T-helper 2 cell treated with Interferon-gamma antibody and Interleukin-4, amounts not matched to agents 5 μg/mL and 100 μg/mL, for 36 hours (primary cell): ENCODE data around the gene WDR6.
"Not testable (repeated sequence)": the region's sequence is repeated elsewhere in the genome, so short reads cannot be mapped to it uniquely, and the experiment has no call there.

ENCODE experiments used
- DNase-seq: peaks from one replicate; pipeline ENCODE4 v3.0.0; 2021; ENCODE audit warnings: low spot score
- H3K27ac Mint-ChIP-seq: one replicate; pipeline ENCODE4 v1.8.0; 2021; ENCODE audit warnings: mild to moderate bottlenecking, mixed read lengths
- H3K27me3 Mint-ChIP-seq: one replicate; pipeline ENCODE4 v1.8.0; 2021; ENCODE audit warnings: low read depth, mixed read lengths
- H3K36me3 Mint-ChIP-seq: one replicate; pipeline ENCODE4 v1.8.0; 2021; ENCODE audit warnings: low read depth, mixed read lengths
- H3K4me1 Mint-ChIP-seq: one replicate; pipeline ENCODE4 v1.8.0; 2021; ENCODE audit warnings: low read depth, mixed read lengths
- H3K4me3 Mint-ChIP-seq: one replicate; pipeline ENCODE4 v1.8.0; 2022; ENCODE audit warnings: mild to moderate bottlenecking, moderate library complexity, mixed read lengths
- H3K9me3 Mint-ChIP-seq: one replicate; pipeline ENCODE4 v1.8.0; 2021; ENCODE audit warnings: mixed read lengths

Gene WDR6

GRCh38 chr3:49004352-49005302, 2.6 kb upstream of the WDR6 start:
- Mint-ChIP-seq H3K36me3 (peaks cover 11% of the 10 kb centered on the region), H3K9me3 (no peaks in the 10 kb centered on the region), H3K4me1 (peaks cover 17% of the 10 kb centered on the region), H3K27me3 (no peaks in the 10 kb centered on the region), H3K27ac (no peak overlapping the region), H3K4me3 (no peak overlapping the region)
- no peak for DNase-seq

GRCh38 chr3:49005303-49005680, 1.9 kb upstream of the WDR6 start:
- H3K27me3 Mint-ChIP-seq, result no peaks in the 10 kb centered on the region
- H3K36me3 Mint-ChIP-seq, result peaks cover 11% of the 10 kb centered on the region
- H3K4me1 Mint-ChIP-seq, result peaks cover 17% of the 10 kb centered on the region
- H3K4me3 Mint-ChIP-seq, result no peak overlapping the region
- H3K9me3 Mint-ChIP-seq, result no peaks in the 10 kb centered on the region
- no peak for DNase-seq
- H3K27ac Mint-ChIP-seq, result no peak overlapping the region

DNA sequence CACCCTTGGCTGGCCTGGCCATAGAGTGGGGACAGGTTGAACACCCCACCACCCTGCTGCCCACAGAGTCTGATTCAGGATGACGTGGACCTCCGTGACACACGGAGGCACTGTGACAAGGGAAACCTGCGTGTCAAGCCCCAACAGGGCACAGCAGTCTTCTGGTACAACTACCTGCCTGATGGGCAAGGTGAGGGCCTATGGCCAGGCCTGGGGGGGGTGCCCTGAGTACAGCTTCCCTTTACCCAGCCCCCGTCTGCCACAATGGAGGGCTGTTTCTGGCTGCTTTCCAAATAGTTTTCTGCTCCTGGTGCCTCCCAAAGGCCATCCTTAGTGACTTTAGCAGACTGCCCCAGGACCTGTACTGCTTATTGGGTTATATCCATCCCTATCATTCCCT, 1.2 kb upstream of the WDR6 start:
- DNase-seq, result no peak
- Mint-ChIP-seq H3K36me3 (peaks cover 11% of the 10 kb centered on the region), H3K9me3 (no peaks in the 10 kb centered on the region), H3K4me1 (peaks cover 17% of the 10 kb centered on the region), H3K27me3 (no peaks in the 10 kb centered on the region), H3K4me3 (peak overlapping the region; percentile 98), H3K27ac (peak overlapping the region; percentile 99)

DNA sequence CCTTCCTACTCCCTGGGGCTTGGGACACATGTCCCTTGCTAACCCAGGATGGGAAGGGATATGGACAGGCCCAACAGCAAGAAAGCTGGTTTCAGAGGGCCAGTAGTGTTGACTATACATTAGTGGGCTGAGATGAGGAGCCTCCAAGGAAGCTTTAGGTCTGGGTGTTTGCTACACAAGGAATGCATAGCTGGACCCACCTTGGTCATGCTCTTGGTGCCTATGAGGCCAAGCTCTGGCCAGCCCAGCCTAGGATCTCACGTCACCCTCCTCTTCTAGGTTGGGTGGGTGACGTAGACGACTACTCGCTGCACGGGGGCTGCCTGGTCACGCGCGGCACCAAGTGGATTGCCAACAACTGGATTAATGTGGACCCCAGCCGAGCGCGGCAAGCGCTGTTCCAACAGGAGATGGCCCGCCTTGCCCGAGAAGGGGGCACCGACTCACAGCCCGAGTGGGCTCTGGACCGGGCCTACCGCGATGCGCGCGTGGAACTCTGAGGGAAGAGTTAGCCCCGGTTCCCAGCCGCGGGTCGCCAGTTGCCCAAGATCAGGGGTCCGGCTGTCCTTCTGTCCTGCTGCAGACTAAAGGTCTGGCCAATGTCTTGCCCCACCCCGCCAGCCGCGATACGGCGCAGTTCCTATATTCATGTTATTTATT, 653 bp upstream of the WDR6 start:
- peak overlapping the region; percentile 99 for H3K27ac Mint-ChIP-seq
- H3K27me3 Mint-ChIP-seq, result no peaks in the 10 kb centered on the region
- peak overlapping the region; percentile 98 for H3K4me3 Mint-ChIP-seq
- DNase-seq, result no peak
- peaks cover 17% of the 10 kb centered on the region for H3K4me1 Mint-ChIP-seq
- peaks cover 11% of the 10 kb centered on the region for H3K36me3 Mint-ChIP-seq
- no peaks in the 10 kb centered on the region for H3K9me3 Mint-ChIP-seq

GRCh38 chr3:49007771-49008528, 759 bp downstream of the WDR6 start:
- Mint-ChIP-seq H3K27me3 (no peaks in the 10 kb centered on the region), H3K4me1 (peaks cover 17% of the 10 kb centered on the region), H3K4me3 (peak overlapping the region; percentile 98), H3K36me3 (peaks cover 13% of the 10 kb centered on the region), H3K27ac (peak overlapping the region; percentile 99), H3K9me3 (no peaks in the 10 kb centered on the region)
- DNase-seq, result peak; percentile 83

GRCh38 chr3:49008627-49009026, 1.4 kb downstream of the WDR6 start:
- H3K9me3 Mint-ChIP-seq, DNase-seq, H3K27me3 Mint-ChIP-seq: not testable (repeated sequence)
- peak overlapping the region; percentile 98 for H3K4me3 Mint-ChIP-seq
- peaks cover 13% of the 10 kb centered on the region for H3K36me3 Mint-ChIP-seq
- peak overlapping the region; percentile 99 for H3K27ac Mint-ChIP-seq
- peaks cover 17% of the 10 kb centered on the region for H3K4me1 Mint-ChIP-seq

DNA sequence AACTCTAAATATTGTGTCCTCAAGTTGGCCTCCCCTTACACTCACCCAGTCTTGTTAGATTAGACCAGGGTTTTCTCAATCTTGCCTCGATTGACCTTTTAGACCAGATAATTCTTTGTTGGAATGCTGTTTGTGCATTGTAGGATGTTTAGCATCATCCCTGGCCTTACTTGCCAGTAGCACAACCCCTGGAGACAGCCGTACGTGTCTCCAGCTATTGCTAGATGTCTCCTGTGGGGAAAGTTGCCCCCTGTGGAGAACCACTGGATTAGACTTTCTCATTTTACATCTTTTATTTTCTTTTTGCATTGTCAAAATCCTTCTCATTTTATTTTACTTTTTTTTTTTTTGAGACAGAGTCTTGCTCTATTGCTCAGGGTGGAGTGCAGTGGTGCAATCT, 2.2 kb downstream of the WDR6 start:
- DNase-seq, result no peak
- Mint-ChIP-seq H3K4me3 (peak overlapping the region; percentile 39), H3K27me3 (no peaks in the 10 kb centered on the region), H3K27ac (peak overlapping the region; percentile 56), H3K4me1 (peaks cover 17% of the 10 kb centered on the region), H3K36me3 (peaks cover 17% of the 10 kb centered on the region), H3K9me3 (no peaks in the 10 kb centered on the region)

- no peak for DNase-seq
- no peaks in the 10 kb centered on the region for H3K27me3 Mint-ChIP-seq
- H3K27ac Mint-ChIP-seq, result no peak overlapping the region
- H3K9me3 Mint-ChIP-seq, result no peaks in the 10 kb centered on the region
- H3K4me1 Mint-ChIP-seq, result peaks cover 15% of the 10 kb centered on the region
- H3K36me3 Mint-ChIP-seq, result peaks cover 28% of the 10 kb centered on the region
- no peak overlapping the region for H3K4me3 Mint-ChIP-seq
Measured at GRCh38 chr3:49012441-49013017, 5.3 kb downstream of the WDR6 start.

GRCh38 chr3:49013113-49013737, 6.0 kb downstream of the WDR6 start:
- H3K36me3 Mint-ChIP-seq, result peaks cover 24% of the 10 kb centered on the region
- H3K4me1 Mint-ChIP-seq, result peaks cover 11% of the 10 kb centered on the region
- H3K9me3 Mint-ChIP-seq, result no peaks in the 10 kb centered on the region
- no peak overlapping the region for H3K27ac Mint-ChIP-seq
- H3K4me3 Mint-ChIP-seq, result no peak overlapping the region
- no peaks in the 10 kb centered on the region for H3K27me3 Mint-ChIP-seq
- no peak for DNase-seq

DNA sequence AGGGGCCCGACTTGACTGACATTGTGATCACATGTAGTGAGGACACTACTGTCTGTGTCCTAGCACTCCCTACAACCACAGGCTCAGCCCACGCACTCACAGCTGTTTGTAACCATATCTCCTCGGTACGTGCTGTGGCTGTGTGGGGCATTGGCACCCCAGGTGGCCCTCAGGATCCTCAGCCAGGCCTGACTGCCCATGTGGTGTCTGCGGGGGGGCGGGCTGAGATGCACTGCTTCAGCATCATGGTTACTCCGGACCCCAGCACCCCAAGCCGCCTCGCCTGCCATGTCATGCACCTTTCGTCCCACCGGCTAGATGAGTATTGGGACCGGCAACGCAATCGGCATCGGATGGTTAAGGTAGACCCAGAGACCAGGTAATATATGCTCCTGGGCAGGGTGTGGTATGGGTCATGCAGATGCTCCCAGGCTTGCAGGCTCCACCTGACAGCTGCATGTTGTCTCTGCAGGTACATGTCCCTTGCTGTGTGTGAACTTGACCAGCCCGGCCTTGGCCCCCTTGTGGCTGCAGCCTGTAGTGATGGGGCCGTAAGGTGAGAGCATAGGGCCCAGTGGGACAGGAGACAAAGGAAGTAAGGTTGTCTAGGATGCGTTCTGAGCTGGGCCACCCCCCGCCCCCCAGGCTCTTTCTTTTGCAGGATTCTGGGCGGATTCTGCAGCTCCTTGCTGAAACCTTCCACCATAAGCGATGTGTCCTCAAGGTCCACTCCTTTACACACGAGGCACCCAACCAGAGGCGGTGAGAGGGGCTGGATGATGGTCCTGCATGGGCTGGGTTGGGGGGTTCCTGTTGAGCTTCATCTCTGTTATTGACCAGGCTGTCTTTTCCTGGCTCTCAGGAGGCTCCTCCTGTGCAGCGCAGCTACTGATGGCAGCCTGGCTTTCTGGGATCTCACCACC, 6.8 kb downstream of the WDR6 start:
- Mint-ChIP-seq H3K27ac (no peak overlapping the region), H3K9me3 (no peaks in the 10 kb centered on the region), H3K27me3 (no peaks in the 10 kb centered on the region), H3K36me3 (peaks cover 24% of the 10 kb centered on the region), H3K4me3 (no peak overlapping the region), H3K4me1 (peaks cover 10% of the 10 kb centered on the region)
- DNase-seq, result no peak

DNA sequence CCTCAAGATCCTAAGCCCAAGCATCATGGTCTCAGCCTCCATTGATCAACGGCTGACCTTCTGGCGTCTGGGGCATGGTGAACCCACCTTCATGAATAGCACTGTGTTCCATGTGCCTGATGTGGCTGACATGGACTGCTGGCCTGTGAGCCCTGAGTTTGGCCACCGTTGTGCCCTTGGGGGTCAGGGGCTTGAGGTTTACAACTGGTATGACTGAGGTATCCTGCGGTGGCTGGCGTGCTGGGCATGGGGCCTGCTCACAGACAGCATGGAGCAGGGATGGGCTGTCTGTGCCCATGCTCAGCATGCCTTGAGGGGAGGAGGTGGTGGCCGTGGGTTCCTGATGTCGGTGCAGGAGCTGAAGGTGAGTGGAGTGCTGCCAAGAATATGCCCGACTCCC, 7.9 kb downstream of the WDR6 start:
- H3K36me3 Mint-ChIP-seq, result peaks cover 24% of the 10 kb centered on the region
- no peak for DNase-seq
- peak overlapping the region; percentile 6 for H3K4me3 Mint-ChIP-seq
- no peaks in the 10 kb centered on the region for H3K27me3 Mint-ChIP-seq
- H3K9me3 Mint-ChIP-seq, result no peaks in the 10 kb centered on the region
- peaks cover 9% of the 10 kb centered on the region for H3K4me1 Mint-ChIP-seq
- H3K27ac Mint-ChIP-seq, result no peak overlapping the region

GRCh38 chr3:49015765-49016164, 8.6 kb downstream of the WDR6 start:
- H3K9me3 Mint-ChIP-seq, result no peaks in the 10 kb centered on the region
- peak overlapping the region; percentile 51 for H3K4me3 Mint-ChIP-seq
- no peaks in the 10 kb centered on the region for H3K27me3 Mint-ChIP-seq
- DNase-seq, result no peak
- peaks cover 10% of the 10 kb centered on the region for H3K4me1 Mint-ChIP-seq
- peak overlapping the region; percentile 45 for H3K27ac Mint-ChIP-seq
- peaks cover 27% of the 10 kb centered on the region for H3K36me3 Mint-ChIP-seq
